Osteocyte (in vitro differentiated cells): ENCODE results near the gene PMFBP1. TPM values are rescaled to one million over a fixed set of nuclear protein-coding genes. Genes with fewer than 3 reads are reported as not detected.
"Not testable (repeated sequence)": the region's sequence is repeated elsewhere in the genome, so short reads cannot be mapped to it uniquely, and the experiment has no call there.

Source experiments
- DNase-seq: peaks from one replicate; pipeline ENCODE4 v3.0.0; 2021; ENCODE audit warnings: mixed read lengths; ENCODE audit not compliant: unreplicated experiment; ENCODE audit errors: extremely low spot score
- H3K27ac Mint-ChIP-seq: one replicate; pipeline ENCODE4 v1.8.0; 2021; ENCODE audit warnings: mild to moderate bottlenecking, mixed read lengths; ENCODE audit not compliant: unreplicated experiment
- H3K27me3 Mint-ChIP-seq: one replicate; pipeline ENCODE4 v1.8.0; 2021; ENCODE audit warnings: mixed read lengths; ENCODE audit not compliant: unreplicated experiment
- H3K36me3 Mint-ChIP-seq: one replicate; pipeline ENCODE4 v1.8.0; 2021; ENCODE audit warnings: mixed read lengths; ENCODE audit not compliant: unreplicated experiment
- H3K4me1 Mint-ChIP-seq: one replicate; pipeline ENCODE4 v1.8.0; 2021; ENCODE audit warnings: mixed read lengths; ENCODE audit not compliant: unreplicated experiment
- H3K4me3 Mint-ChIP-seq: one replicate; pipeline ENCODE4 v1.8.0; 2021; ENCODE audit warnings: mild to moderate bottlenecking, moderate library complexity, mixed read lengths; ENCODE audit not compliant: unreplicated experiment
- H3K9me3 Mint-ChIP-seq: one replicate; pipeline ENCODE4 v1.8.0; 2021; ENCODE audit warnings: mixed read lengths; ENCODE audit not compliant: unreplicated experiment
- total RNA-seq: library from RNA; stranded (reverse); gene quantifications from 2 replicates; pipeline ENCODE4 v1.2.1, GENCODE V29; 2021
- TF ChIP-seq, protein P1 (sequence below): fragments of 200-600 bp; sonication (generic); IDR thresholded peaks from 2 replicates; pipeline ENCODE4 v1.5.0; 2021; ENCODE audit warnings: antibody characterized with exemption, mild to moderate bottlenecking, moderate library complexity

The PMFBP1 gene
- total RNA-seq, 1 donor from 2014 or later: 2.8 TPM

DNA sequence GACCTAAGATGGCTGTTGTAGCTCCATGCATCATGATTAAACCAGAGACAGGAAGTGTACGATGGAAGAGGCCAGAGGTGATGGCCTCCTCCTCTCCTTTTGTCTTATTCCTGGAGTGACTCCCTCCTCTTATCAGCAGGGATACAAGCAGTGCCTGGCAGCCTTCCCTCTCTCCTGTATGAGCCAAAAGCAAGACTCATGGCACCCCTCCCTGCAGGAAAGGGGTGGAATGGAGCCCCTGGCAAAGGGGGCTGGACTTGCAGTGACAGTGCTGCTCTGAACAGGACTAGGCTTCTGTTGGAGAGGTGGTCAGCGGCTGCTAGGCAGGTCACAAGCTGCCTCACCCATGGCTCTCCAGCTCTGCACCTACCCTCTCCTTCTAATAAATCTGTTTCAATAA lies 87.0 kb downstream of the PMFBP1 start:
- TF ChIP-seq, protein P1, sequence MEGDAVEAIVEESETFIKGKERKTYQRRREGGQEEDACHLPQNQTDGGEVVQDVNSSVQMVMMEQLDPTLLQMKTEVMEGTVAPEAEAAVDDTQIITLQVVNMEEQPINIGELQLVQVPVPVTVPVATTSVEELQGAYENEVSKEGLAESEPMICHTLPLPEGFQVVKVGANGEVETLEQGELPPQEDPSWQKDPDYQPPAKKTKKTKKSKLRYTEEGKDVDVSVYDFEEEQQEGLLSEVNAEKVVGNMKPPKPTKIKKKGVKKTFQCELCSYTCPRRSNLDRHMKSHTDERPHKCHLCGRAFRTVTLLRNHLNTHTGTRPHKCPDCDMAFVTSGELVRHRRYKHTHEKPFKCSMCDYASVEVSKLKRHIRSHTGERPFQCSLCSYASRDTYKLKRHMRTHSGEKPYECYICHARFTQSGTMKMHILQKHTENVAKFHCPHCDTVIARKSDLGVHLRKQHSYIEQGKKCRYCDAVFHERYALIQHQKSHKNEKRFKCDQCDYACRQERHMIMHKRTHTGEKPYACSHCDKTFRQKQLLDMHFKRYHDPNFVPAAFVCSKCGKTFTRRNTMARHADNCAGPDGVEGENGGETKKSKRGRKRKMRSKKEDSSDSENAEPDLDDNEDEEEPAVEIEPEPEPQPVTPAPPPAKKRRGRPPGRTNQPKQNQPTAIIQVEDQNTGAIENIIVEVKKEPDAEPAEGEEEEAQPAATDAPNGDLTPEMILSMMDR: no peak
- Mint-ChIP-seq H3K27me3 (no peaks in the 10 kb centered on the region), H3K4me1 (no peaks in the 10 kb centered on the region), H3K36me3 (peaks cover 46% of the 10 kb centered on the region), H3K27ac (no peak overlapping the region), H3K4me3 (no peak overlapping the region), H3K9me3 (peaks cover 4% of the 10 kb centered on the region)
- no peak for DNase-seq

DNA sequence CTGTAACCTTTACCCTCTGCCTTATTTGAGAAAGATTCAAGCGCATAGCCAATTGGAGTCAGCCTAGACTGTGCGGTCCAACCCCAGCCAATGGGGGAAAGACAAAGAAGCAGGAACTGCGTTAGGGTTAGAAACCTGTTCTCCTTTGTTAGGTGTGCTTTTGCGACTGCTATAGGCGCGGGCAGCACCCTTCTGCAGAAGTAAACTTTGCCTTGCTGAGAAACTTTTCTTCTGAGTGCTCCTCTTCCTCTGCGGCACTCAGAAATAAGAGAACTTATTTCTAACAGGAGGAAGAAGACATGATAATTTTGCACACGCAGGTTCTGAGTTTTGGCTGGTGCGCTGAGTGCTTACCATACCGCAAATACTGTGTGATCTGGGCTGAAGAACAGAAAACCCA lies 87.5 kb downstream of the PMFBP1 start:
- TF ChIP-seq, protein P1: no peak
- Mint-ChIP-seq H3K4me3 (no peak overlapping the region), H3K27me3 (no peaks in the 10 kb centered on the region), H3K27ac (no peak overlapping the region), H3K9me3 (peaks cover 4% of the 10 kb centered on the region), H3K36me3 (peaks cover 45% of the 10 kb centered on the region), H3K4me1 (no peaks in the 10 kb centered on the region)
- no peak for DNase-seq

- Mint-ChIP-seq H3K27me3 (no peaks in the 10 kb centered on the region), H3K4me3 (no peak overlapping the region)
Observed at GRCh38 chr16:72083778-72084404, 88.1 kb downstream of the PMFBP1 start.

GRCh38 chr16:72076991-72077706 lies 94.8 kb downstream of the PMFBP1 start:
- H3K27me3 Mint-ChIP-seq, H3K4me1 Mint-ChIP-seq, H3K36me3 Mint-ChIP-seq, H3K9me3 Mint-ChIP-seq, DNase-seq, H3K27ac Mint-ChIP-seq, H3K4me3 Mint-ChIP-seq: not testable (repeated sequence)

More at GRCh38 chr16:72083778-72084404, 88.1 kb downstream of the PMFBP1 start:
- Mint-ChIP-seq H3K4me1 (no peaks in the 10 kb centered on the region), H3K36me3 (peaks cover 39% of the 10 kb centered on the region), H3K27ac (no peak overlapping the region), H3K9me3 (peaks cover 4% of the 10 kb centered on the region)
- DNase-seq: no peak
- TF ChIP-seq, protein P1: no peak

GRCh38 chr16:72075067-72075466 lies 96.9 kb downstream of the PMFBP1 start:
- not testable (repeated sequence) for H3K4me3 Mint-ChIP-seq, H3K36me3 Mint-ChIP-seq, DNase-seq, H3K27me3 Mint-ChIP-seq, H3K4me1 Mint-ChIP-seq, H3K9me3 Mint-ChIP-seq, H3K27ac Mint-ChIP-seq

DNA sequence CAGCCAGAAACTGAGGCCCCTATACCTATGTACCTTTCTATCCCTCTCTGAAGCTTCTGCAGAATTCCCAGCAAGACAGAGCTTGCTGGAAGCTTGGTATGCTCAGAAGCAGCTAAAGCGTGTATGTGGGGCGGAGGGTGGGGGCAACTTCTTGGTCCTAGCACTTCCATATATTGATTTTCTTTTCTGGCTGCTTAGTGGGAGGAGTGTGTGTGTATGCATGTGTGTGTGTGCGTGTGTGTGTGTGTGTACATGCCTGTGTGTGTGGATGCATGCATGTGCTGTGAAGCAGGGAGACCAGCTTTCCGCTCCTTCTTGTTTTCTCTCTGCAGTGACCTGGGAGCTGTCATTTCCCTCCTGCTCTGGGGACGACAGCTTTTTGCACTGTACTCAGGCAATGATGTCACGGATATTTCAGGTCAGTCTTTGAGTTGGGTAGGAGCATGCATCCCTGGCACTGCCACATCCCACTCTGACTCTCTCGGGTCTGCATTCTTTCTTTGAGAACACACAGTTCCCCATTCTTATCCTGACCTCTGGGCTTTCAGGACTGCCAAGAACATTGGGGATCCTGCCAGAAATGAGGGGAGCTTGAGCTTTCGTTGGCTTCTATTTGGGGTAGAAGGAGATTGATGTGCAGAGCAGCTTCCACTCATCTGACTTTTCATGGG lies 98.3 kb downstream of the PMFBP1 start:
- TF ChIP-seq, protein P1: no peak
- Mint-ChIP-seq H3K36me3 (peaks cover 7% of the 10 kb centered on the region), H3K9me3 (no peaks in the 10 kb centered on the region), H3K4me1 (no peaks in the 10 kb centered on the region), H3K27me3 (no peaks in the 10 kb centered on the region), H3K27ac (no peak overlapping the region), H3K4me3 (no peak overlapping the region)
- no peak for DNase-seq
